GM21737 (cell line): ENCODE results near the gene ETV5.

ENCODE experiments used
- ATAC-seq: cut with Tn5 transposase; IDR thresholded peaks from one replicate; pipeline ENCODE4 v1.9.1; 2021; ENCODE audit warnings: mild to moderate bottlenecking, moderate library complexity; ENCODE audit not compliant: unreplicated experiment

ETV5 gene

DNA sequence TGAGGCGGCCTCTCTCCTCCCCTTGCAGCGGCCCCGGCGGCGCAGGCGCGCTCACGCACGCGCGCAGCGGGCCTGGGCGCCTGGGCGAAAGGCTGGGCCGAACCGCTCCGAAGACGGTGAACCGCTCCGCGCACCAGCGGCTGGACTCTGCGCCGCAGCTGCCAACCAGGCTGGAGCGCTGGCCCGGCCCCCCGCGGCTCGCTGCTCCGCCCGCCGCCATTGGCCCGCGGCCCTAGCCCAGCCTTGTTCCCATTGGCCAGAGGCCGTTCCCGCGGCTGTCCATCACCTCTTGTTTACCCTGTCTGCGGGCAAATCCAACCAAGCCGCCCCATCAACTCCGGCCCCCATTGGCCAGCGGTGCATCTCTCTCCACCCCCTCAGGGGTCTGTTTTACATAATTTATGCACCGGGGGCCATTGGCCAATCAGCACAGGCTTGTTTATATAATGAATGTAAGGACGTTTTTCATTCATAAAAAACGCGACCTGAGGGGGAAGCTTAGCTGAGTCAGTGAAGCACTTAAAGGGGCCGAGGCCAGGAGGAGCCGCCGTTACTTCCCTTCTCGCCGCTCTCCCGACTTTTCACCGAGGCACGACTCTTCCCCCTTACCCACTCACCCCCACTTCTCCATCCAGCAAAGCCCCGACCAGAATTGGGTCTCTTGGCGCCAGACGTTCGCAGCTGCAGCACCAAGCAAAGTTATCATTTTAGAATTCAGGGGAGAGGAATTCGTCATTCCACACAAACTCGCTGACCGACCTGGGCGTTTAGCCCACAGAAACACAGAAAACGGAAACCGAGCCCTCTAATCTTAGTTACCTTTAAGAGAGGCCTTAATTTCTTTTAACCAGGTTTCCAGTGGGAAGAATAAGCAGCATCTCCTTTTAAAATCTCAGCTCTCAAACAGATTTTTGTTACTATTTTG lies at the start of gene ETV5:
Gene ETV5, minus strand, starts transcription at position 149 of the 925 bp plus-strand sequence. CDS start 3,221 bp downstream, outside the sequence.
- peak; percentile 96 for ATAC-seq

DNA sequence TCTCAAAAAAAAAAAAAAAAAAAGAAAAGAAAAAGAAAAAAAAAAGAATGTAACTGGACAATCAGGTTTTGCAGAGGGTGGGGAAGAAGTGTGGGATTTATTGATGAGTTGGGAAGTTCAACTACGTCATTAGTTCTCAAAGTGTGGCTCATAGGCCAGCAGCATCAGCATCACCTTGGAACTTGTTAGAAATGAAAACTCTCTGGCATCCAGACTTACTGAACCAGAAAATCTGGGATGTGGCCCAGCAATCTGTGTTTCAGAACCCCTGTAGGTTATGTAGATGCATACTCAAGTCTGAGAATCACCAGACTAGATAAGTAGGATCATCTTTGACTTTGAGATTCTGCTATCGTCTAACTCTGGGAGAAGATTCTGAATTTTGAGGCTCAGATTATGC lies 45.8 kb upstream of the ETV5 start:
- no peak for ATAC-seq

GRCh38 chr3:186152889-186153292 lies 44.0 kb upstream of the ETV5 start:
- ATAC-seq: peak; percentile 85

DNA sequence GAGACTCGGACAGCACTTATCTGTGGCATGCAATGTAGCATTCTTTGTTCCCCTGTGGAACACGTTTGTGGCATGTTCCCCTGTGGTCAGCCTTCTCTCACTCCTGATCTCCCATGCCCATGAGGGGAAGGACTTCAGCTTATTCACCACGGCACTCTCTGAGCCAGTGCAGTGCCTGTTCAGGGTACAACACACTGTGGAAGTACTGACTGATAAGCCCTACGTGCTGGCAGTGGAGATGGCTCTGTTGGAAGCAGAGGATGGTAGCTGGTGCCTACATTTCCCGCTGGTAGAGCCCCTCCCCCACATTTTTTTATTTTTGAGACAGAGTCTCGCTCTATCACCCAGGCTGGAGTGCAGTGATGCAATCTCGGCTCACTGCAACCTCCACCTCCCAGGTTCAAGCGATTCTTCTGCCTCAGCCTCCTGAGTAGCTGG lies 43.5 kb upstream of the ETV5 start:
- no peak for ATAC-seq

DNA sequence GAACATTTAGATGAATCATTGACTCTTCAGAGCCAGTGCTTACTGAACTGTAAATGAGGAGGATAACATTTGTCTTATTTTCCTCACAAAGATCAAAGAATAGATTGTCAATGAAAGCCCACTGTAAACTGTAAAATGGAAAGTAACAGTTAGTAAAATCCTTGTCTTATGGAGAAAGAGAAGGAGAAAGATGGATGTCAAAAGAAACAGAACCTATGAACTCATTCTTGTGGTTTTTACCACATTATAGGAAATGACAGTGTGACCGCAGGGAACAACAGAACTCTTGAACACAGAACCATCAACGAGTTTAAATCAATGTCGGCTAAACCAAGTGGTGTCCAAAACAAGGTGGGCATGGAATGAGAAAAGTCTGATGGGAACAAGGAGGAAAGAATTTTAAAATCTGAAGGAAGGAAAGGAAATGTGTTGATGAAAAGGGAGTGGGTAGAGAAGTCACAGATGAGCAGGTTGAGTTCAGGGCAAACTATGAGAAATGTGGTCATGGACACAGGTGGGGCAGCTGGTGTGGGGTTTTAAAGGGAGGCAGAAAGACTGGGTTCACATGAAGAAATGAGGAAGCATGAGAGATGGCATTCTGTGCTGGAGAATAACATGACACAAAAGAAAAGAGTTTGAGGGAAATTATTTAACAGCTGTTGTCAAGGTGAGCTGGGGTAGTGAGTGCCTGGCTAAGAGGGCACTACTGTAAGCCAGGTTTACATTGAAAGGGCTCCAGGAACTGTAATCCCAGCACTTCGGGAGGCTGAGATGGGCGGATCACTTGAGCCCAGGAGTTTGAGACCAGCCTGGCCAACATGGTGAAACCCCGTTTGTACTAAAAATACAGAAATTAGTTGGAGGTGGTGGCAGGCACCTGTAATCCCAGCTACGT lies 42.4 kb upstream of the ETV5 start:
- ATAC-seq: peak; percentile 36

DNA sequence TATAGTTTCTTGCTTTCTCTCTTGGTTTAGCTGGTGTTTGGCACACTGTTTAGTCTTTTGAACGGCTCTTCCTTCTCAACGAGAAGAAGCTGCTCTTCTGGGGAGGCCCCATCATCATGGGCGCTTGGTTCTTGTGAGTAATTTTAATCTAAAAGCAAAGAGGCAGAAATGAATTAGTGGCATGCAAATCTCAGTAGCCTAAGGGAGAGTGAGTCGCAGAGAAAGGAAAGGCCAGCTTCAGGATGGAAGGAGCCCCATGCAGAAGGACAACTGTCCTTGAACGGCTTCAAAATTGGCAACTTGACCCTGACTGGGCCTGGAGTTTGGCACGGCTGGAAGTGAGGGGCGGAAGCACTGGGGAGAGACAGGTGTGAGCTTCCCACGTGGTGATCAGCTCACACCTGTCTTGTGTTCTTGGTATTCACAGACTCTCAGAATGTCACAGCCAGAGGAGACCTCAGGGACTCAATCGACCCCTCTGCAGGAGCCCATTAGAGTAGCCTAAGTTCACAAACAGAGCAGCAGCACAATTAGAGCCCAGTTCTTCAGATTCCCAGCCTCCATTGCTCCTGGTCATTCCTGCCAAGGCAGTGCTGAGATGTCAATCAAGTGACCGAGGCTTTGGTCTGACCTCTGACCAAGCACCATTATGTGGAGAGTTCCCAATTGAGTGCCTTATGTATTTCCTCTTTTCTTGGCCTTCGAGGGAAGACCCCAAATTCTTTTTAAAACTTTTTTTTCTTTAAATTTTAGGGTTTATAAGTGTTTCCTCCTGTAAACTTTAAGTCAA lies 41.3 kb upstream of the ETV5 start:
- ATAC-seq: no peak

- ATAC-seq: no peak
Measured at GRCh38 chr3:186149319-186149960, 40.6 kb upstream of the ETV5 start.

DNA sequence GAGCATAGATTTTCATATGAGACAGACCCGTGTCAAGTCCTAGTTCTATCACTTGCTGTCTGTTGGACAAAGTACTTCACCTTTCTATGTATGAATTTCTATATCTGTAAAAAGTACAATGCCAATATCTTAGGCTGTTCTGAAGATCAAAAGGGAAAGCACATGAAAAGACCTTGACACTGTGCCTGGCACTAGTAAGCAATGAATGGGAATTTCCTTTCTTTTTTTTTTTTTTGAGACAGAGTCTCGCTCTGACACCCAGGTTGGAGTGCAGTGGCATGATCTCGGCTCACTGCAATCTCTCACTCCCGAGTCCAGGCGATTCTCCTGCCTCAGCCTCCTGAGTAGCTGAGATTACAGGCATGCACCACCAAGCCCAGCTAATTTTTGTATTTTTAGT lies 35.4 kb upstream of the ETV5 start:
- no peak for ATAC-seq

- no peak for ATAC-seq
Measured at GRCh38 chr3:186143250-186143649, 34.4 kb upstream of the ETV5 start.

DNA sequence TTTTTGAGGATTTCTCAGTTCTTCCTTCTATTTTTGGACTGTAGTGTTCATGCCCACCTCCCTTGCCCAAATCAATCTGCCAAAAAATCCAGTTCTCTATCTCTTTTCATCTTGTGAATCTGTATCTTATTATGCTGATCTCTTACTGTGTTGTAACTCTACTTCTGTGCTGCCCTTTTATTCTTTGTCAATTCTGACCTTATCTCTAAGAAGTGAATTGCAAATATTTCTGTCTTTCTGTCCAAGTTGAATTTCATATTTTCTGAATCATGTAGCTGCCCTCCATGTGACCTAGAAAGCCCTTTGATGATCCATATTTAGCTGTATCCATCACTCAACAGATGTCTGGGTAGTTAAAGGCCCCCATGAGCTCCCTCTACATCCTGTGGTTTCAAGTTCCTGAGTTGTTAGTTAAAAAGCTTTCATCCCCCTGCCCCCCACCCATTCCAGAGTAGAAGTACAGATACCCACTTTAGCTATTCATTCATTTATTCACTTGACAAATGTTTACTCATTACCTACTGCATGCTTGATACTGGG lies 33.6 kb upstream of the ETV5 start:
- no peak for ATAC-seq

DNA sequence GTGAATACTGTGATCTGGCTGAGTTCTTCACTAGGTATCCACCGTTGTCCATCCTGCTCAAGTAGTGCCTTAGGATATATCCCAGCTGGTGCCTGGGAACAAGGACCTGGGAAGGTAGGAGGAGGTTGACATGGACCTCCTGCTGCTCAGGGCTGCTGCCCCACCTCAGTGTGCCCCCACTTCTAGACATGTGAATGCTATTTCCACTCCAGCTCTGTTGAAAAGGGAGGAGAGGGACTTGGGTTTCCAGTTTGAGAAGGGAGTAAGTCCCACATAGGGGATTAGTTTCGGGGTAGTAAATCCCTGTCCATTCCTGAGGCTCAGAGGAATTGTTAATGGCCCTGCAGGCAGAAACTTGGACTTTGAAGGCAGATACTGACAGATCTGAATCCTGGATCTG lies 32.9 kb upstream of the ETV5 start:
- no peak for ATAC-seq

GRCh38 chr3:186138272-186138981 lies 29.5 kb upstream of the ETV5 start:
- ATAC-seq: no peak

DNA sequence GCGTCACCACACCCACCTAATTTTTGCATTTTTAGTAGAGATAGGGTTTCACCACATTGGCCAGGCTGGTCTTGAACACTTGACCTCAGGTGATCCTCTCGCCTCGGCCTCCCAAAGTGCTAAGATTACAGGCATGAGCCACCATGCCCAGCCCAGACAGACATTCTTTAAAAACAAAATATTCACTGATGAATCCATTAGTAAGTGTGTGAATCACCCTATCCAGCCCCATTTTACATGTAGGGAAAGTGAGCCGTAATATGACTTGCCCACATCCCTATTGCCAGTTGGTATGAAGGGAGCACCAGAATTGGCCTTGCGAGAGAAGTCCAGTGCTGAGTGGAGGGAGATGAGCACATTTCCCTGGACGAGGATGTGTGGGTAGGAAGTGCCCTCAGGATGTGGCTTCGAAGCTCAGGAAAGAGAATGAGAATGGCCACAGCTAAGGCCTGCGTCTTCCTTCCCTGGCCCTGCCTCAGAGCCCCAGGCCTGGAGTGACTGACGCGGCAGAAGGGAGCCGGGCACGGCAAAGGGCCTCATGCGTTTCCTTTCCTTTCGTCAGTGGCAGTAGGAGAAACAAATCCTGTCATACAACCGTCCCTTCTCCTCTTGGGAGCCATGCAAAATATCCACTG lies 28.3 kb upstream of the ETV5 start:
- ATAC-seq: no peak

- ATAC-seq: no peak
Measured at GRCh38 chr3:186133980-186134379, 25.1 kb upstream of the ETV5 start.

GRCh38 chr3:186132487-186132886 lies 23.6 kb upstream of the ETV5 start:
- ATAC-seq: no peak

DNA sequence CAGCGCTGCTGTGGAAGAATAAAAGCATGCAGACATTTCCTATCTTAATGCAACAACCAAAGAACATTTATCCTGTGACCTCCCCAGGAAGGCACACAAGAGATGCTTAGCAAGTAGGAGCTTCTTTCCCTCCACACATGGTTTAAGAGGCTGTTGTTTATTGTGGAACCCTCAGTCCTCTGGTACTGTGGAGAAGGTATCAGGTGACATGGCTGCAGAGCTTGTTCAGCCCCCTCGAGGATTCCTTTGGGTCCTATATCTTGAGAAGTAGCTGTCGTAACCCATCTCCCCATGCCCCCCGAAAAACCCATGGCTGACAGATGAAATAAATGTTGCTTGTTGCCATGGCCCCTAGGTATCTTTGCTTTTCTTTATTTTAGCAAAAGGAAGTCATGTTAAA lies 20.3 kb upstream of the ETV5 start:
- no peak for ATAC-seq

DNA sequence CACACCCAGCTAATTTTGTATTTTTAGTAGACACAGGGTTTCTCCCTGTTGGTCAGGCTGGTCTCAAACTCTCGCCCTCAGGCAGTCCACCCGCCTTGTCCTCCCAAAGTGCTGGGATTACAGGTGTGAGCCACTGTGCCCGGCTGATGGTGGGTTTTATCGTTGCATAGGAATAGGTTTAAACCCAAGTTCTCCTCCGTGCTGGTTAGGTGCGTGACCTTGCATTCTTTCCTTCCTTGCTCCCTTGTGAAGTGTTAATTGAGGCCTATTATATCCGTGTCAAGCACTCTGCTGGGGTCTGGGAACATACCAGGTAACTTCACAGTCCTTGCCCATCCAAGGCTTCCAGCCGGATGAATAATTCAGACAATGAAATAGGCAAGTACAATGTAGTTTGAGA lies 19.3 kb upstream of the ETV5 start:
- no peak for ATAC-seq

- no peak for ATAC-seq
Measured at GRCh38 chr3:186127463-186127862, 18.6 kb upstream of the ETV5 start.

- no peak for ATAC-seq
Measured at GRCh38 chr3:186125118-186125517, 16.2 kb upstream of the ETV5 start.
